ENCODE results near the gene MYRIP.

DNA sequence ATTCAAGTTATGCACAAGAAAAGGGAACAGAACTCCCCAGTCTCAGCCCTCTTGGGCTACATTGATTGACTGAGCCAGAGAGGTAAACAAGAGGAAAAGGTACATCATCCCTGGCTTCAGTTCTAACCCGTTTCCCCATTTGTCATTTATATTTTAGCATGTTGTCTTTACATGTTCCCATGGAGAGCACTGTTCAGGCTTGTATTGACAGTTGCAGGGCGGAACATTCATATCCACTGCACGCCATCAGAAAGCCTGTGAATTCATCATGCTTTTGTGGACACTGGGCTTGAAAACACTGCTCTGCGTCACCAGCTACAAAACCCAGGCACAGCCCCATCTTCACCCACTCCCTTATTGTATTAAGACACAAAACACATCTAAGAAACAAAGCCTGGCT is 259.2 kb downstream of the MYRIP start:
- TF ChIP-seq, protein P1, sequence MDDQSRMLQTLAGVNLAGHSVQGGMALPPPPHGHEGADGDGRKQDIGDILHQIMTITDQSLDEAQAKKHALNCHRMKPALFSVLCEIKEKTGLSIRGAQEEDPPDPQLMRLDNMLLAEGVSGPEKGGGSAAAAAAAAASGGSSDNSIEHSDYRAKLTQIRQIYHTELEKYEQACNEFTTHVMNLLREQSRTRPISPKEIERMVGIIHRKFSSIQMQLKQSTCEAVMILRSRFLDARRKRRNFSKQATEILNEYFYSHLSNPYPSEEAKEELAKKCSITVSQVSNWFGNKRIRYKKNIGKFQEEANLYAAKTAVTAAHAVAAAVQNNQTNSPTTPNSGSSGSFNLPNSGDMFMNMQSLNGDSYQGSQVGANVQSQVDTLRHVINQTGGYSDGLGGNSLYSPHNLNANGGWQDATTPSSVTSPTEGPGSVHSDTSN (IDR thresholded peaks at IDR 0.05), result no peak
- TF ChIP-seq POLR2AphosphoS5 (IDR thresholded peaks at IDR 0.05; ENCODE audit: low read depth, low read length) (no peak), RFX5 (IDR thresholded peaks at IDR 0.05; ENCODE audit: low read length) (no peak), EZH2phosphoT487 (IDR thresholded peaks at IDR 0.05; ENCODE audit: borderline replicate concordance, low read depth) (no peak), RAD21 (IDR thresholded peaks at IDR 0.05; ENCODE audit: low read length) (no peak), FOSL2 (IDR thresholded peaks at IDR 0.05; ENCODE audit: borderline replicate concordance, low read depth) (no peak), YY1 (IDR thresholded peaks at IDR 0.05; ENCODE audit: low read depth) (no peak), TAF1 (IDR thresholded peaks at IDR 0.05; ENCODE audit: borderline replicate concordance, low read depth, low read length) (no peak), EP300 (IDR thresholded peaks at IDR 0.05; ENCODE audit: borderline replicate concordance in 1 of 2, low read depth in 1 of 2, low read length in 1 of 2) (no peak), NFIC (IDR thresholded peaks at IDR 0.05; ENCODE audit: borderline replicate concordance) (no peak), TEAD4 (IDR thresholded peaks at IDR 0.05; ENCODE audit: borderline replicate concordance, insufficient read depth) (no peak)
- TF ChIP-seq, protein P2, sequence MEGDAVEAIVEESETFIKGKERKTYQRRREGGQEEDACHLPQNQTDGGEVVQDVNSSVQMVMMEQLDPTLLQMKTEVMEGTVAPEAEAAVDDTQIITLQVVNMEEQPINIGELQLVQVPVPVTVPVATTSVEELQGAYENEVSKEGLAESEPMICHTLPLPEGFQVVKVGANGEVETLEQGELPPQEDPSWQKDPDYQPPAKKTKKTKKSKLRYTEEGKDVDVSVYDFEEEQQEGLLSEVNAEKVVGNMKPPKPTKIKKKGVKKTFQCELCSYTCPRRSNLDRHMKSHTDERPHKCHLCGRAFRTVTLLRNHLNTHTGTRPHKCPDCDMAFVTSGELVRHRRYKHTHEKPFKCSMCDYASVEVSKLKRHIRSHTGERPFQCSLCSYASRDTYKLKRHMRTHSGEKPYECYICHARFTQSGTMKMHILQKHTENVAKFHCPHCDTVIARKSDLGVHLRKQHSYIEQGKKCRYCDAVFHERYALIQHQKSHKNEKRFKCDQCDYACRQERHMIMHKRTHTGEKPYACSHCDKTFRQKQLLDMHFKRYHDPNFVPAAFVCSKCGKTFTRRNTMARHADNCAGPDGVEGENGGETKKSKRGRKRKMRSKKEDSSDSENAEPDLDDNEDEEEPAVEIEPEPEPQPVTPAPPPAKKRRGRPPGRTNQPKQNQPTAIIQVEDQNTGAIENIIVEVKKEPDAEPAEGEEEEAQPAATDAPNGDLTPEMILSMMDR (IDR thresholded peaks at IDR 0.05), result no peak

All from SK-N-SH (cell line).